A549 (cell line): Measurements from ENCODE around the gene POLR3F. TPM values are rescaled to one million over a fixed set of nuclear protein-coding genes. Genes with fewer than 3 reads are reported as not detected.

ENCODE experiments used
- ATAC-seq, 2 experiments: fragments of 200-7000 bp in 1 of 2; fragments of >200 bp in 1 of 2; cut with Nextera tagmentation in 1 of 2; cut with Tn5 transposase in 1 of 2; 3 replicates each; pipeline versions ENCODE4 v1.8.0 to v1.9.1; 2018 to 2020; ENCODE audit warnings: mild to moderate bottlenecking in 1 of 2, moderate library complexity in 1 of 2
- CTCF ChIA-PET: fragments of 300-600 bp; sonication (Branson Sonifier 250); formaldehyde crosslinking; extraction: SDS; loops from one replicate; lab custom pipeline; 2021; ENCODE audit warnings: antibody characterized with exemption, inconsistent platforms; lab: Yijun Ruan, JAX
- POLR2A ChIA-PET: fragments of 350-600 bp; formaldehyde crosslinking; extraction: SDS; loops from one replicate; lab custom pipeline; 2021; ENCODE audit warnings: antibody characterized with exemption, inconsistent platforms; lab: Yijun Ruan, JAX
- DNase-seq, 2 experiments: peaks; one replicate each; pipeline versions ENCODE4 v3.0.0 to v3.0.0-alpha.2; 2011 to 2016; ENCODE audit warnings: low read depth in 1 of 2, low spot score in 1 of 2
- FAIRE-seq: peaks from 2 replicates; lab custom pipeline; 2011; peaks lifted over from hg19 to GRCh38; lab: Jason Lieb, UNC
- H3K27ac ChIP-seq, 2 experiments: fragments of >200 bp; sonication (Bioruptor Twin); formaldehyde crosslinking; 3 replicates each; pipeline ENCODE4 v1.5.1; 2016 to 2017
- H3K4me1 ChIP-seq: fragments of >200 bp; sonication (Bioruptor Twin); formaldehyde crosslinking; 3 replicates; pipeline ENCODE4 v1.6.1; 2016
- H3K4me2 ChIP-seq: fragments of >200 bp; sonication (Bioruptor Twin); formaldehyde crosslinking; 3 replicates; pipeline ENCODE4 v1.6.1; 2016
- H3K4me3 ChIP-seq: fragments of >200 bp; sonication (Bioruptor Twin); formaldehyde crosslinking; 3 replicates; pipeline ENCODE4 v1.5.1; 2016
- H3K9me3 ChIP-seq: fragments of >200 bp; sonication (Bioruptor Twin); formaldehyde crosslinking; 3 replicates; pipeline ENCODE4 v1.6.1; 2016
- CHD2 ChIP-seq: fragments of 150-350 bp; IDR thresholded peaks from 2 replicates; pipeline ENCODE4 v1.6.1; 2014; ENCODE audit warnings: low read length; ENCODE audit not compliant: partially characterized antibody
- GATA3 ChIP-seq: IDR thresholded peaks from 2 replicates; pipeline ENCODE4 v1.6.1; 2012; ENCODE audit warnings: borderline replicate concordance
- HOXB5 ChIP-seq: fragments of 250-450 bp; sonication (Bioruptor Pico); IDR thresholded peaks from 2 replicates; pipeline ENCODE4 v1.5.0; 2020; ENCODE audit warnings: mild to moderate bottlenecking, moderate library complexity
- JUN ChIP-seq, 2 experiments: fragments of >200 bp; sonication (Bioruptor Twin); formaldehyde crosslinking; IDR thresholded peaks; 2 replicates in 1 of 2; 3 replicates in 1 of 2; pipeline ENCODE4 v1.6.1; 2016 to 2017
- KDM5A ChIP-seq: fragments of 200-600 bp; sonication (generic); IDR thresholded peaks from 2 replicates; pipeline ENCODE4 v1.6.1; 2016; ENCODE audit warnings: antibody characterized with exemption, mild to moderate bottlenecking
- MAZ ChIP-seq: fragments of 150-350 bp; IDR thresholded peaks from 2 replicates; pipeline ENCODE4 v1.6.1; 2014; ENCODE audit warnings: antibody characterized with exemption, low read depth, low read length, borderline replicate concordance
- MYC ChIP-seq: IDR thresholded peaks from 2 replicates; pipeline ENCODE4 v1.6.1; 2012; ENCODE audit warnings: mild to moderate bottlenecking, inconsistent platforms, low read length, improper control_type of control experiment, borderline replicate concordance
- PHF8 ChIP-seq: fragments of 200-600 bp; sonication (generic); IDR thresholded peaks from 2 replicates; pipeline ENCODE4 v1.6.1; 2016; ENCODE audit warnings: low read depth, mild to moderate bottlenecking, antibody characterized with exemption, moderate library complexity, borderline replicate concordance
- POLR2A ChIP-seq: IDR thresholded peaks from 2 replicates; pipeline ENCODE4 v1.6.1; 2012; ENCODE audit warnings: mild to moderate bottlenecking, low read length
- POLR2AphosphoS2 ChIP-seq: conservative IDR thresholded peaks from 2 replicates; pipeline ENCODE4 v1.6.1; 2012; ENCODE audit warnings: low read length, improper control_type of control experiment, inconsistent platforms
- RARB ChIP-seq: fragments of 250-450 bp; sonication (Bioruptor Pico); IDR thresholded peaks from 2 replicates; pipeline ENCODE4 v1.8.0; 2021; ENCODE audit warnings: mild to moderate bottlenecking, moderate library complexity
- RFX5 ChIP-seq: fragments of 450-650 bp; IDR thresholded peaks from 2 replicates; pipeline ENCODE4 v1.7.1; 2014; ENCODE audit warnings: antibody characterized with exemption, mild to moderate bottlenecking, moderate library complexity
- ZC3H11A ChIP-seq: fragments of 450-650 bp; IDR thresholded peaks from 2 replicates; pipeline ENCODE4 v1.6.1; 2014; ENCODE audit warnings: antibody characterized with exemption, mild to moderate bottlenecking
- WGBS: methylation state at CpG from one replicate; pipeline ENCODE4 v1.1.6; 2017; ENCODE audit errors: missing lambda C conversion rate; 5-methylcytosine and 5-hydroxymethylcytosine counted together
- polyA plus RNA-seq, 4 experiments: library from polyadenylated mRNA; depleted of rRNA in 3 of 4; stranded (reverse); fragments of >200 nt; fragmentation: RNase III in 1 of 4; extraction: RNeasy Plus Mini Kit Qiagen cat#74134 plus additional on column Dnase treatment in 1 of 4; gene quantifications; 2 replicates in 3 of 4; 3 replicates in 1 of 4; pipeline ENCODE4 v1.2.3, GENCODE V29; 2011 to 2017
- TF ChIP-seq, protein P1 (sequence below): fragments of >200 bp; sonication (Bioruptor Twin); formaldehyde crosslinking; IDR thresholded peaks from 3 replicates; pipeline ENCODE4 v1.5.1; 2016
- TF ChIP-seq, protein P2 (sequence below): fragments of 450-650 bp; IDR thresholded peaks from 2 replicates; pipeline ENCODE4 v1.6.1; 2014; ENCODE audit warnings: antibody characterized with exemption
- TF ChIP-seq, protein P3 (sequence below): IDR thresholded peaks from 2 replicates; pipeline ENCODE4 v1.6.1; 2012
- TF ChIP-seq, protein P4 (sequence below): fragments of 200-600 bp; sonication (generic); IDR thresholded peaks from 2 replicates; pipeline ENCODE4 v1.6.1; 2016; ENCODE audit warnings: antibody characterized with exemption, mild to moderate bottlenecking, moderate library complexity
- TF ChIP-seq, protein P5 (sequence below): IDR thresholded peaks from 2 replicates; pipeline ENCODE4 v1.6.1; 2012
- TF ChIP-seq, protein P6 (sequence below): IDR thresholded peaks from 2 replicates; pipeline ENCODE4 v1.6.1; 2012; ENCODE audit warnings: low read depth, borderline replicate concordance

Gene POLR3F
- polyA plus RNA-seq, 2 of the 4 experiments (the other 2 are of a cell fraction): 20.7 to 22.6 TPM

DNA sequence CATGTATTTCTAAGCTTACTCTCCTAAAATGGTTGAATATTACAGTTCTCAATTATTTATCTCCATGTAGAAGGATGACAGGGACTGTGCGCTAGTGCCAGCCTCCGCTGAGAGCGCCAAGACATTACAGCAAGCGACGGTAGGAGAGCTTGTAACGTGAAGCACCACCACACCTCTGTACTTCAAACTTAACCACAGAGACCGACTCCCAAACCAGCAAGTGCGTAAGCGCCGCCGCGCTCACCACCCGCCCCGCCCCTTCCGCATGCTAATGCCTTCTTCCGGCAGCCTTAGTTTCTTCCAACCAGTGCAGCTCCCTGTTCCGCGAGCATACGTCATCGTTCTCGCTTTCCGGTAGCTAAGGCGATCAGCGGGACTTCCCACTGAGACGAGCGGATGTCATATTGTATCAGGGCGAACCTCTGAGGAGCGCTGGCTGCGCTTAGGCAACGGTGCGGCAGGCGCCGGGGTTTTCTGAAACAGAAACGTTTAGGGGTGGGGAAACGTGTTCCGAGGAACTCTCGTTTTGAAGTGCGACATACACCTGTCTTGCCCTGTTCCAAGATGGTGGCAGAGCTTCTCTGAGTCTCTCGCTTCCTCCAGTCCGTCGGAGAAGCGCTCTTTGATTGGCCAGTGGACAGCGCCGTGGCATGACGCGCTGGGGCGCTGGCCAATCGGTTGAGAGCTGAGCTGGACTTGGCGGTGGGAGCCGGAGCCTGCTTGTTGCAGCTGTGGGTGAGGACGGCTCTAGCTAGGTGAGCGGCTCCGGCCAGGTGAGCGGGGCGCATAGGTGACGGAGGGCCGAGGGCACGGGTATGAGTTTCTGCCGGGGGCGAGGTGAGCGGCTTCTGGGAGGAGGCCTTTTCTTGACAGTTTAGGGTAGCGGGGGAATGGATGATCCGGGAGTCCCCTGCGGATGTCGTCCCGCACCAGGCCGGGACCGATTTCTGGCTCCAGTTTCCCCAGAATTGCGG lies 40.3 kb downstream of the POLR3F start, which contains the start of gene SEC23B:
Gene SEC23B (plus strand): TSS at position 723 of the 974 bp plus-strand sequence. CDS start 2,896 bp downstream, outside the sequence.
- CTCF ChIA-PET: interaction anchor here (1.0 to 3.7 kb wide), 7 partner anchors 9 to 1497 kb away, joined by 3 to 15 read pairs (median 5); partner anchors contain the start of genes DTD1 and RBBP9

DNA sequence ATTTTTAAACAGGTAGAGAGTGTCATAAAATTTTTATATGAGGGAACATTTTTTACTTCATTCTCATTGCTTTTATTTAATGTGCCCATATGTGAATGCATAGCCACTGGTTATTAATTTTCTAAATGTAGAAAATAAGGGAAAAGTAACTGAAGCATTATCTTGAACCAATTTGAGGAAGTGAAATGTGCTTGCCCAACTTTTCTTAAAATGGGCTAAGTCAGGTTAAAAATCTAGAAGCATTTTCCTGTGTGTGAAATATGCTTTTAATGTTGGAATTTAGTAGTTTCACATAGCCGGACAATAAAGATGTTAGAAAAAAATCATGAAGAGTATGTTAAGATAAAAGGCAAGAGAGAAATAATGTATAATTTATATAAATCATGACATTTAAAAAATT lies 44.4 kb downstream of the POLR3F start:
- Histone ChIP-seq H3K4me1 (peaks cover 13% of the 10 kb centered on the region; the same call in 2 of the 3 replicates), H3K27ac (no peak overlapping the region), H3K4me2 (no peak overlapping the region), H3K9me3 (no peaks in the 10 kb centered on the region), H3K4me3 (no peak overlapping the region)
- ChIA-PET CTCF (no interaction called here), POLR2A (no interaction called here)
- 89% methylated on average over 1 of the region's 1 CpG for WGBS
- ATAC-seq (no peak), DNase-seq (no peak), FAIRE-seq (no peak)
- TF ChIP-seq, protein P1, sequence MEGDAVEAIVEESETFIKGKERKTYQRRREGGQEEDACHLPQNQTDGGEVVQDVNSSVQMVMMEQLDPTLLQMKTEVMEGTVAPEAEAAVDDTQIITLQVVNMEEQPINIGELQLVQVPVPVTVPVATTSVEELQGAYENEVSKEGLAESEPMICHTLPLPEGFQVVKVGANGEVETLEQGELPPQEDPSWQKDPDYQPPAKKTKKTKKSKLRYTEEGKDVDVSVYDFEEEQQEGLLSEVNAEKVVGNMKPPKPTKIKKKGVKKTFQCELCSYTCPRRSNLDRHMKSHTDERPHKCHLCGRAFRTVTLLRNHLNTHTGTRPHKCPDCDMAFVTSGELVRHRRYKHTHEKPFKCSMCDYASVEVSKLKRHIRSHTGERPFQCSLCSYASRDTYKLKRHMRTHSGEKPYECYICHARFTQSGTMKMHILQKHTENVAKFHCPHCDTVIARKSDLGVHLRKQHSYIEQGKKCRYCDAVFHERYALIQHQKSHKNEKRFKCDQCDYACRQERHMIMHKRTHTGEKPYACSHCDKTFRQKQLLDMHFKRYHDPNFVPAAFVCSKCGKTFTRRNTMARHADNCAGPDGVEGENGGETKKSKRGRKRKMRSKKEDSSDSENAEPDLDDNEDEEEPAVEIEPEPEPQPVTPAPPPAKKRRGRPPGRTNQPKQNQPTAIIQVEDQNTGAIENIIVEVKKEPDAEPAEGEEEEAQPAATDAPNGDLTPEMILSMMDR: no peak
- TF ChIP-seq RARB: no peak

More for the DNA sequence above, 40.3 kb downstream of the POLR3F start, which contains the start of gene SEC23B:
- H3K27ac ChIP-seq: peak within 1 kb of the TSS; percentile 95
- FAIRE-seq (peak; percentile 97), DNase-seq (peak; percentile 99), ATAC-seq (peak; percentile 98 to 99)
- 2% methylated on average over 64 of the region's 69 CpGs for WGBS
- POLR2A ChIA-PET: interaction anchor here (0.5 to 2.8 kb wide), 21 partner anchors 10 to 286 kb away, joined by 3 to 75 read pairs (median 4); partner anchors contain the start of genes DTD1, DZANK1, POLR3F and RBBP9
- peaks cover 14% of the 10 kb centered on the region; the same call in 2 of the 3 replicates for H3K4me1 ChIP-seq
- H3K4me2 ChIP-seq: peak within 1 kb of the TSS; percentile 92
- TF ChIP-seq POLR2AphosphoS2: no peak
- TF ChIP-seq, protein P2, sequence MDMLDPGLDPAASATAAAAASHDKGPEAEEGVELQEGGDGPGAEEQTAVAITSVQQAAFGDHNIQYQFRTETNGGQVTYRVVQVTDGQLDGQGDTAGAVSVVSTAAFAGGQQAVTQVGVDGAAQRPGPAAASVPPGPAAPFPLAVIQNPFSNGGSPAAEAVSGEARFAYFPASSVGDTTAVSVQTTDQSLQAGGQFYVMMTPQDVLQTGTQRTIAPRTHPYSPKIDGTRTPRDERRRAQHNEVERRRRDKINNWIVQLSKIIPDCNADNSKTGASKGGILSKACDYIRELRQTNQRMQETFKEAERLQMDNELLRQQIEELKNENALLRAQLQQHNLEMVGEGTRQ: 0 out of 2 replicates have a peak, but pooled peaks have one; percentile 1
- peak; percentile 55 for TF ChIP-seq CHD2
- TF ChIP-seq POLR2A: peak; percentile 91
- TF ChIP-seq, protein P3, sequence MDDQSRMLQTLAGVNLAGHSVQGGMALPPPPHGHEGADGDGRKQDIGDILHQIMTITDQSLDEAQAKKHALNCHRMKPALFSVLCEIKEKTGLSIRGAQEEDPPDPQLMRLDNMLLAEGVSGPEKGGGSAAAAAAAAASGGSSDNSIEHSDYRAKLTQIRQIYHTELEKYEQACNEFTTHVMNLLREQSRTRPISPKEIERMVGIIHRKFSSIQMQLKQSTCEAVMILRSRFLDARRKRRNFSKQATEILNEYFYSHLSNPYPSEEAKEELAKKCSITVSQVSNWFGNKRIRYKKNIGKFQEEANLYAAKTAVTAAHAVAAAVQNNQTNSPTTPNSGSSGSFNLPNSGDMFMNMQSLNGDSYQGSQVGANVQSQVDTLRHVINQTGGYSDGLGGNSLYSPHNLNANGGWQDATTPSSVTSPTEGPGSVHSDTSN: 0 out of 2 replicates have a peak, but pooled peaks have one; percentile 4
- TF ChIP-seq KDM5A: 0 out of 2 replicates have a peak, but pooled peaks have one; percentile 55
- TF ChIP-seq, protein P4, sequence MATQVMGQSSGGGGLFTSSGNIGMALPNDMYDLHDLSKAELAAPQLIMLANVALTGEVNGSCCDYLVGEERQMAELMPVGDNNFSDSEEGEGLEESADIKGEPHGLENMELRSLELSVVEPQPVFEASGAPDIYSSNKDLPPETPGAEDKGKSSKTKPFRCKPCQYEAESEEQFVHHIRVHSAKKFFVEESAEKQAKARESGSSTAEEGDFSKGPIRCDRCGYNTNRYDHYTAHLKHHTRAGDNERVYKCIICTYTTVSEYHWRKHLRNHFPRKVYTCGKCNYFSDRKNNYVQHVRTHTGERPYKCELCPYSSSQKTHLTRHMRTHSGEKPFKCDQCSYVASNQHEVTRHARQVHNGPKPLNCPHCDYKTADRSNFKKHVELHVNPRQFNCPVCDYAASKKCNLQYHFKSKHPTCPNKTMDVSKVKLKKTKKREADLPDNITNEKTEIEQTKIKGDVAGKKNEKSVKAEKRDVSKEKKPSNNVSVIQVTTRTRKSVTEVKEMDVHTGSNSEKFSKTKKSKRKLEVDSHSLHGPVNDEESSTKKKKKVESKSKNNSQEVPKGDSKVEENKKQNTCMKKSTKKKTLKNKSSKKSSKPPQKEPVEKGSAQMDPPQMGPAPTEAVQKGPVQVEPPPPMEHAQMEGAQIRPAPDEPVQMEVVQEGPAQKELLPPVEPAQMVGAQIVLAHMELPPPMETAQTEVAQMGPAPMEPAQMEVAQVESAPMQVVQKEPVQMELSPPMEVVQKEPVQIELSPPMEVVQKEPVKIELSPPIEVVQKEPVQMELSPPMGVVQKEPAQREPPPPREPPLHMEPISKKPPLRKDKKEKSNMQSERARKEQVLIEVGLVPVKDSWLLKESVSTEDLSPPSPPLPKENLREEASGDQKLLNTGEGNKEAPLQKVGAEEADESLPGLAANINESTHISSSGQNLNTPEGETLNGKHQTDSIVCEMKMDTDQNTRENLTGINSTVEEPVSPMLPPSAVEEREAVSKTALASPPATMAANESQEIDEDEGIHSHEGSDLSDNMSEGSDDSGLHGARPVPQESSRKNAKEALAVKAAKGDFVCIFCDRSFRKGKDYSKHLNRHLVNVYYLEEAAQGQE: peak; percentile 60; the same call in 1 of the 2 replicates
- TF ChIP-seq GATA3: peak; percentile 14; the same call in 1 of the 2 replicates
- TF ChIP-seq, protein P5, sequence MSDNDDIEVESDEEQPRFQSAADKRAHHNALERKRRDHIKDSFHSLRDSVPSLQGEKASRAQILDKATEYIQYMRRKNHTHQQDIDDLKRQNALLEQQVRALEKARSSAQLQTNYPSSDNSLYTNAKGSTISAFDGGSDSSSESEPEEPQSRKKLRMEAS: peak; percentile 81
- TF ChIP-seq PHF8: peak; percentile 96
- peak; percentile 46 for TF ChIP-seq MYC
- TF ChIP-seq JUN (IDR thresholded peaks at IDR 0.05): peak; percentile 94
- no peak for TF ChIP-seq ZC3H11A
- TF ChIP-seq RFX5: peak; percentile 84
- no peak; the same call in none of the 2 replicates for TF ChIP-seq HOXB5 (CRISPR knock-in tag)
- TF ChIP-seq, protein P6, sequence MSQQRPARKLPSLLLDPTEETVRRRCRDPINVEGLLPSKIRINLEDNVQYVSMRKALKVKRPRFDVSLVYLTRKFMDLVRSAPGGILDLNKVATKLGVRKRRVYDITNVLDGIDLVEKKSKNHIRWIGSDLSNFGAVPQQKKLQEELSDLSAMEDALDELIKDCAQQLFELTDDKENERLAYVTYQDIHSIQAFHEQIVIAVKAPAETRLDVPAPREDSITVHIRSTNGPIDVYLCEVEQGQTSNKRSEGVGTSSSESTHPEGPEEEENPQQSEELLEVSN: peak; percentile 79
- TF ChIP-seq MAZ: no peak
- H3K4me3 ChIP-seq: peak within 1 kb of the TSS; percentile 68
- H3K9me3 ChIP-seq: no peaks in the 10 kb centered on the region
